Measurements from ENCODE around the gene CACNA1B.
"Not testable (repeated sequence)": the region's sequence is repeated elsewhere in the genome, so short reads cannot be mapped to it uniquely, and the experiment has no call there.

CACNA1B gene

DNA sequence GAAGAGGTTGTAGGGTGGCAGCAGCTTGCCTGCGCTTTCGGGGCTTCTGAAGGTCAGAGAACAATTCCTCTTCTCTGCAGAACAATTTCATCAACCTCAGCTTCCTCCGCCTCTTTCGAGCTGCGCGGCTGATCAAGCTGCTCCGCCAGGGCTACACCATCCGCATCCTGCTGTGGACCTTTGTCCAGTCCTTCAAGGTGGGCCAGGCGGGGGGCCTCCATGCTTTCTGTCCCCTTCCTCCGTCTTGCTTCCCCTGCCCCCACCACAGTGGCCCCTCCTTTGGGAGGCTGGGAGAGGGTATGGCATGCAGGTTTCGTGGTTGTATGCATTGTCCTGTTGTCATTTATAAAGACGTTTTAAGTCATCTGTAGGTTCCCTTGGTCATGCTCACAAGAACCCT lies 195.8 kb downstream of the CACNA1B start:
- DNase-seq (ENCODE audit: low spot score), result no peak

DNA sequence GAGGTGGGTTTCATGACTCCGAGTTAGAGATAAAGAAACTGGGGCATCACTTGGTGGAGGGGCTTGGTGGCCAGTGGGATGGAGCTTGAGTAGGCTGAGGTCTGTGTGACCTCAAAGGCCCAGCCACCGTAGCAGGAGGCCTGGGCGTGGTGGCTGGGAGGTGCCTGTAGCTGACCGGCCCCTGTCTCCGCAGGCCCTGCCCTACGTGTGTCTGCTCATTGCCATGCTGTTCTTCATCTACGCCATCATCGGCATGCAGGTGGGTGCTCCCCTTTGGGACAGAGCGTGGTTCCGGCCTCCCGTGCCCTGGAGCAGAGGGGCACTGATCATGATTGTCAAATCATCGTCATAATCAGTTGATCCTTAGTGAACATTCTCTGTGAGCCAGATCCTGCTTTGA lies 196.2 kb downstream of the CACNA1B start:
- DNase-seq (ENCODE audit: low spot score), result no peak

DNA sequence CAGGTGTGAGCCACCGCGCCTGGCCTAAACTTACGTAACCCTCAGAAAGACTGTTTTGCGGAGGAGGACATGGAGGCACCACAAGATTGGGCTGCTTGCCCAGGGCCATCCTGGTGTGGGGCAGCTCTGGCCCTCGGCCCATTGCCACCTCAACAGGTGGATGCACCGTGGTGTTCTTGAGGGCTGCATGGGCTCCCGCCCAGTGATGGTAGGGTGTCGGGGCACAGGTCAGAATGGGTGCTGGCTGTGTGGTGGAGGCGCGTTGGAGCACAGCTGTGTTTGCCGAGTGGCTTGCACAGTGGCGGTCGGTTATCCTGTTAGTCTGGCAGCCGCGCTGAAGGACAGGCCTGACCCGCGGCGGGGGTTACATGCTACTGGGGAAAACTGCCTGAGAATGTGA lies 196.9 kb downstream of the CACNA1B start:
- DNase-seq (ENCODE audit: low spot score), result no peak

DNA sequence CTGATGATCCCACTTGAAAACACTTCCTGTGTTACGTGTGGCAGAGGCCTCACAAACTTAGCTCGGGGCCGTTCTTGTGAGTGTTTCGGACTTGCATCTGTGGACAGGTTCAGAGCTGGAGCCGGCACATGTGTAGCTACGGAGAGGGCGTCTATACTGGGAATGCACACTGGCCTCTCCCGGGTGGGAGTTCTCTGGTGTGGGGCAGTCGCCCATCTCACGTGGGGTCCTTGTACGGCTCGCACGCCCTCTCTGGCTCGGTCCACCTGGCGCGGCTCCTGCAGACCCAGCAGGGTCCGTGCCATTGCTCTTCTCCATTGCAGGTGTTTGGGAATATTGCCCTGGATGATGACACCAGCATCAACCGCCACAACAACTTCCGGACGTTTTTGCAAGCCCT lies 197.9 kb downstream of the CACNA1B start:
- no peak for DNase-seq (ENCODE audit: low spot score)

DNA sequence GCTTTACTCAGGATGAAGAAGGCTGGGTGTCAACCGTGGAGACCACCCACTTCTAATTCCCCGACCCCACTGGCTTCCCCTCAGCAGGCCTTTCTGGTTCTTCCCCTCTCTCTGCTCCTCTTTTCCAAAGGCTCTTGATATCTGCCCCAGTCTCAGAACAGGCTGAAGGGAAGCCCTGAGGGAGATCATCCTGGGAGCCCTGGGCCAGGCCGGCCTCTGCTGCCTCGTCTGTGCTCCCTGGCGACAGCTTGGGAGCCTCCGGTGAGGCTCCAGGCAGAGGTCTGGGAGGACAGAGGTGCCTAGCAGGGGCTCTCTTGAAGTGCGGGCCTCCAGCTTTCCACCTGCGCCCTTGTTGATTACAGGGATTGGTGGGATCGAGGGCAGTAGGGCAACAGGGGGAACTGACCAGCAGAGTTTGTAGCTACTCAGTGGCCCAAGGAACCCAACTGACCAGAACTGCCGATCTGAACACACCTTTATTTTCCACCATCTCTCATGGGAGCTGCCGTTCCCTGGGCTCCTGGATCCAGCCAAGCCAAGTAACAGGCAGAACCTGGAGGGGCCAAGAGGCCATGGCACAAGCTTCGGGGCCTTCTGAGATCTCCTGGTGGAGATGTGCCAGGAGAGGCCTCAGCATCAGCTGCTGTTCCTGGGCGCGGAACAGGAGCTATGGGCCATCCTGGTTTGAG lies 198.5 kb downstream of the CACNA1B start:
- no peak for DNase-seq (ENCODE audit: low spot score)

DNA sequence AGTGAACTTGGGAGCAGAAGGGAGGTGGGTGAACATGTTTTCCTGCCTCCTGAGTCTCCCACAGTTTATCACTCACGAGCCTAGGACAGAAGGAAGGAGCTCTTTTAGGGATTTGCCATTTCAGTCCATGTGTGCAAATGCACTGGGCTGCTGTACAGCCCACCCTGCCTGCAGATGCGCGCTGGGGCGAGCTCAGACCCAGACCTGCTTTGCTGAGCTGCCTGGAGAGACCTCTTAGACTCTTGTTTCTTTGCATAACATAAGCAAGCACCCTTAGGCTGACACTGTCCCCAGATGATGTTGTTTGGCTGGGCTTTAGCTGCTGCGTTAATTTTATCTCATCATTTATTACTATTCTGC lies 199.0 kb downstream of the CACNA1B start:
- DNase-seq (ENCODE audit: low spot score), result no peak

DNA sequence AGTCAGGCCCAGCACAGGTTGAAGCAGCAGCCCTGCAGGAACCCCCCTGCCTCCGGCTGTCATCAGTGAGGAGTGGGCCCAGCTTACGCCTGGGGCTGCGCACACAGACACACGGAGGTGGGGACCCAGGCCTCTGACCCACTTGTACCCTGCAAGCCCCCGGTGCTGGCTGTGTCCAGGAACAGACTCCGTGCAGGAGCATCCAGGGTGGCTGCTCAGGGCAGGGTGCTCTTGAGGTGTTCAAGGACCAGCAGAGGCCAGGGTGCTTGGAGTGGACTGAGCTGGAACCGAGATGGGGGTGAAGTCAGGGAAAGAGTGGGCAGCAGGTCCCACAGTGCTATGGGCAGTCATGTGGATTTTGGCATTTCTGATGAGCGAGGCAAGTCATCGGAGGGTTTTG lies 199.5 kb downstream of the CACNA1B start:
- no peak for DNase-seq (ENCODE audit: low spot score)

DNA sequence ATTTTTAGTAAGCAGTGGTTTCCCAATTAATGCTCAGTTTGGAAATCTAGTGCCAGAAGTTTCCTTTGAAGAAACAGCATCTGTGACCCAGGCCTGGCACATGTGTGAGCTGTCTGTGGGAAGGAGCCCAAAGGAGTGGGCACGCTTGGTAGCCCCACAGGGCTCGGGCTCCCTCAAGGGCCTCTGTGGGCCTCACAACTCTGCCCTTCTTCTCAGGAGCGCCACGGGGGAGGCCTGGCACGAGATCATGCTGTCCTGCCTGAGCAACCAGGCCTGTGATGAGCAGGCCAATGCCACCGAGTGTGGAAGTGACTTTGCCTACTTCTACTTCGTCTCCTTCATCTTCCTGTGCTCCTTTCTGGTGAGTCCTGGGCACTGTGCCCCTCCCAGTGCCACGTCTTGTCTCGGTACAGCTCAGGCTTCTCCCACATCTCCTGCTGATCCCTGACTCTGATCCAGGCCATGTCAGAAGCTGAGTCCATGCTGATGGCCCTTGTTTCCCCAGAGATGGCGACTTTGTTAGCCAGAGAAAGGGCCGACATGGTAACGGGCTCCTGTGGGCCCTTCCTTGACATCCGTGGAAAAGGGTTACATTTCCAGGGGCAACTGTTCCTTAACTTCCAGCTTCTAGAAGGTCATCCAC lies 200.4 kb downstream of the CACNA1B start:
- DNase-seq (ENCODE audit: low spot score), result no peak

DNA sequence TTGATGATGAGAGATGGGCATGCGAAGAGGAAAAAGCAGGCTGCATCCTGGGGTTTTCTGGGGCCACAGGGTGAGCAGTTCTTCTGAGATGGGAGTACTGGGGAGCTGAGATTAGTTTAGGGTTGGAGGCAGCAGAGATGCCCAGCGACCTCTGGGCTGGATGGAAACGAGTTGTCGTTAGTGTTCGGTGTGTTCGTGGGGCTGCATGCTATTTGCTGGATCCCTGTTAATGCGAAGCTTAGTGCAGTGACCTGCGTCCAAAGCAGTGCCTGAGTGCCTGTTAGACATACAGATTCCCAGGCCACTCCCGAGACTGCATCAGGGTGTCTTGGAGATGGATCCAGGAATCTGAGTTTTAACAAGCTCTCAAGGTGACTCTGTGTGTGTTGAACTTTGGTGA lies 201.3 kb downstream of the CACNA1B start:
- DNase-seq (ENCODE audit: low spot score), result no peak

DNA sequence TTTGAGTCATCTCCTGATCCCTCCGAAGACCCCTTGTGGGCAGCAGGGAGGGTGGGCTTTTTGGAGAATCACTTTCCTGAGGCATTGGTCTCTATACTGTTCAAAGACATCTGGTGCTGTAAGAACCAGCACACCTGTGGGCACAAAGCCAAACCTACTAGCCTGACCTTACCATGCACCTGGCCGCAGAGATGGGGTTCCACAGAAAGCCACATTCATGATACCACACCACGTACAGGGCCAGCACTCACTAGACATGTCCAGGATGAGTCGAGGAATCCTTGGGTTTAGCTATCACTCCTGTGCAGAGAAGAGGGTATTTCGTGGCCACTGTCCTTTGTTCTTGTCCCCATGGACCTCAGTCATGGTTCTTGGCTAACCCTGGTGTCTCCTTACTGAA lies 203.4 kb downstream of the CACNA1B start:
- DNase-seq (ENCODE audit: low spot score), result no peak

DNA sequence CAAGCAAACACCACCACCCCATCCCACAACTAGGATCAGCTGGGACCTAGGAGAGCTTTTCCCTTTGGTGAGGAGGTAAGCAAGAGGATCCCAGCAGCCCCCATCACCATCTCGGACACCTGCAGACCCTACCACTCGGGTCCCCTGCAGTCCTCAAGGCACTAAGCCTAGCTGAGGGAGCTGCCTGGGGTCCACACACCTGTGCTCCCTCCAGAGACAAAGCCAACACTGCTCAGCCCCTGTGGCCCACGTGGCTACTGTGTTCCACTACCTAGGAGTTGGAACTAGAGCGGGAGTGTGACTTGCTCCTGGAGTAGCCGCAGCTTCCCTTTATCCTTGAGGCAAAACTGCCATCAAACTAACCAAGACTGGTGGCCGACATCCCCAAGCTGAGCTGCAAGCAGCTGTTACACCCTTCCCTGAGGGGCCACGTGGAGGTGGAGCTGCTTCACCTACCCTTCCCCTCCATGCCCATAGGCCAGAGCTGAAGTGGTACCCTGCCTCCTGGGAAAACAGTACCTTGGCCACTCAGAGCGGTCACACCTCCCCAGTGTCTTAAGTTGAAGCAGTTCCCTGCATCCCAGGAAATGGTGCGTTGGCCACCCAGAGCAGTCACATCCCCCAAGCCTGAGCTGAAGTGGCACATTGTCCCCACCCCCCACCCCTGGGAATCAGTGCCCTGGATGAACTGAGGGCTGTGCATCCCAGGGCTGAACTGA lies 205.5 kb downstream of the CACNA1B start:
- DNase-seq (ENCODE audit: low spot score), result no peak

DNA sequence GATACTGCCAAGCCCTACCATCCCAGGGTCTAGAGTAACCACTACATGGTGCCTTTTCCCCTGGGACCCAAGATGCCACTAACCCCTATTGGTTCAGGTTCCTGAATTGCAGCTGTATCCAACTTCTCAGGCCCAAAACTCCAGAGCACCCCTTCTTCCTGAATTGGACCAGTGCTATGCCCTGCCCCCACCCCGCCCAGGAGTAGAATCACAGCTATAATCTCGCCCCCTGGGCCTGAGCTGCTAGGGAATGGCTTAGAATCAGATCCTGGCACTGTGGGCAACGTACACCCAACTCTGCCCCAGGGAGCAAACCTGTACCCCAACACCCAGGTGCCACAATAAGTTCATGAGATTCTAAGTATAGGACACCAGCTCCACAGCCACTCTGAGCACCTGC lies 206.3 kb downstream of the CACNA1B start:
- no peak for DNase-seq (ENCODE audit: low spot score)

DNA sequence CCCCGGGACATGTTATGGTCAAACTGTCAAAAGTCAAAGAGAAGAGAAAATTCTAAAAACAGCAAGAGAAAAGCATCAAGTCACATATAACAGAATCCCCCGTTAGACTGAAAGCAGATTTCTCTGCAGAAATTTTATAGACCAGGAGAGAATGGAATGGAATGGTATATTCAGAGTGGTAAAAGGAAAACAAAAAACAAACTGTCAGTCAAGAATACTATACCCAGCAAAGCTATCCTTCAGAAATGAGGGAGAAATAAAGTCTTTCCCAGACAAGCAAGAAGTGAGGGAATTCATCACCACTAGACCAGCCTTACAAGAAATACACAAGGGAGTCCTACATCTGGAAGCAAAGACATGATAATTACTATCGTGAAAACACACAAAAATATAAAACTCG lies 208.0 kb downstream of the CACNA1B start:
- DNase-seq (ENCODE audit: low spot score), result no peak

DNA sequence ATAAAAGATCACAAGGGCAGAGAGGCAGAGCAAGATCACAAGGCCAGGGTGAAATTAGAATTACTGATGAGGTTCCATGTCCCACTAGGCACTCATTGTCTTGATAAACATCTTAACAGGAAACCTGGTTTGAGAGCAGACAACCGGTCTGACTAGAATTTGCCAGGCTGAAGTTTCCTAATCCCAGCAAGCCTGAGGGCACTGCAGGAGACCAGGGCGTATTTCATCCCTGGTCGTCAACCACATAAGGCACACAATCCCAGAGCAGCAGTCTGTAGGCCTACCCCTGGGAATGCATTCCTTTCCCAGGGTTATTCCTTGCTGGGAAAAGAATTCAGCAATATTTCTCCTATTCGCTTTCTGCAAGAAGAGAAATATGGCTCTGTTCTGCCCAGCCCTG lies 214.5 kb downstream of the CACNA1B start:
- not testable (repeated sequence) for DNase-seq (ENCODE audit: low spot score)

DNA sequence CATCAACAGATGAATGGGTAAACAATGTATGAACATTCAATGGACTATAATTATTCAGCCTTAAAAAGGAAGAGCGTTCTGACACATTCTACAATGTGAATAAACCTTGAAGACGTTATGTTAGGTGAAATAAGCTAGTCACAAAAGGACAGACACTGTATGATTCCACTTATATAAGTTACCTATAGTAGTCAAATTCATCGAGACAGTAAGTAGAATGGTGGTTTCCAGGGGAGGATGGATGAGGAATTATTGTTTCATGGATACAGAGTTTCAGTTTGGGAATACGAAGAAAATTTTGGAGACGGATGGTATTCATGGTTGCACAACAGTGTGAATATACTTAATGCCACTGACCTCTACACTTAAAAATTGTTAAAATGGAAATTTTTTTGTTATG lies 216.4 kb downstream of the CACNA1B start:
- DNase-seq (ENCODE audit: low spot score), result no peak

DNA sequence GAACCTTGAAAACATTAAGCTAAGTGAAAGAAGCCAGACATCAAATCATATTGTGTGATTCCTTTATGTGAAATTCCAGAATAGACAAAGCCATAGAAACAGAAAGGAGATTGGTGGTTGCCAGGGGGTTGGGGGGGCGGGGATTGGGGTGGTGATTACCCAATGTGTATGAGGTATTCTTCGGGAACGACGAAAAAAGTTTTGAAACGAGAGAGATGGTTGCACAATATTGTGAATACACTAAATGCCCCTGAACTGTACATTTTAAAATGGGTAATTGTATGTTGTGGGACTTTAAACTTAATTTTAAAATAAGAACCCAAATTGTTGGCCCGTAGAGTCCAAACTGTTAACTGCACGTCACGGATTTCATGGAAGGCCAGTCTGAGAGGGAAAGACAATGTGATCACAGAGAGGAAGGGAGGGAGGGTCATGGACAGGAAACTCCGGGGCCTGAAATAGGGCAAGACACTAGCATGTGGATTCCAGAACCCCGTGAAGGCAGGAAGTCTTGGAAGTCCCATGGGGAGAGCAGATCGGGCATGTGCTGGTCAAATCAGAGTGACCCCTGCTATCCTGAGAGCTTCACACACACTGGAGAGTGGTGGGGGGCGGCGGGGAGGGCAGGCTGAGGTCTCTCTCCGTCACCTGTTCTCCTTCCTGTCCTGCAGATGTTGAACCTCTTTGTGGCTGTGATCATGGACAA lies 218.4 kb downstream of the CACNA1B start:
- no peak for DNase-seq (ENCODE audit: low spot score)

DNA sequence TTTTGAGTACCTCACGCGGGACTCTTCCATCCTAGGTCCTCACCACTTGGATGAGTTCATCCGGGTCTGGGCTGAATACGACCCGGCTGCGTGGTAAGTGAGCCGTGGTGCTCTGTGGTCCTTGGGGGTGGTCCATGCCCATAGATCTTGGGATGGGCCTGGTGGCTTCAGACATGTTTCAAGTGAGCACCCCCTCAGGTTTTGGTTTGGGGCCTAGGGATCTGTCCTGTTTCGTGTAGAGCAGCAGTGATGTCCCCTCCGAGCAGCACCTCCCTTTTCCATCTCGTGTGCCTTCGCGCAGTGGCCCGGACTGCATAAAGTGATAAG lies 218.9 kb downstream of the CACNA1B start:
- DNase-seq (ENCODE audit: low spot score), result no peak

DNA sequence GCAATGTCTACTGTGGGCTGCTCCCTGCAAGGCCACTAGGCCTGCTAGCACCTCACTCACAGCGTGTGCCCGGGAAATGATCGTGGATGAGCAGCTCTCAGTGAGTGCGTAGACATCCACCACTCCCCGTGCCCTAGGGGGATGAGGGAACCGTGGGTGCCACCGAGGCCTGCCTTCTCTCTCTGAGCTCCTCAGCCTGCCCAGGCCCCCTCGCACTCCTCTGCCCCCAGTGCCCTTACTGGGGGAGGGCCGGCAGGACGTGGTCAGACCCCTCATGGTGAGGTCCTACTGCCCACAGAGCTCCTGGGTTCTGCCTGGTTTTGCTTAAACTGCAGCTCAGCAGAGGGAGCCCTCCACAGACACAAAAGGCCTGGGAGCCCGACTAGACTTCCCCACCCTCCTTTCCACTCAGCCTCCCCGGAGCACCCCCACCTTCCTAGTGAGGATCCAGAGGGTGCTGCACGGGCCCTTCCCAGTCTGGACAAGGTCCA lies 220.0 kb downstream of the CACNA1B start:
- DNase-seq (ENCODE audit: low spot score), result no peak

DNA sequence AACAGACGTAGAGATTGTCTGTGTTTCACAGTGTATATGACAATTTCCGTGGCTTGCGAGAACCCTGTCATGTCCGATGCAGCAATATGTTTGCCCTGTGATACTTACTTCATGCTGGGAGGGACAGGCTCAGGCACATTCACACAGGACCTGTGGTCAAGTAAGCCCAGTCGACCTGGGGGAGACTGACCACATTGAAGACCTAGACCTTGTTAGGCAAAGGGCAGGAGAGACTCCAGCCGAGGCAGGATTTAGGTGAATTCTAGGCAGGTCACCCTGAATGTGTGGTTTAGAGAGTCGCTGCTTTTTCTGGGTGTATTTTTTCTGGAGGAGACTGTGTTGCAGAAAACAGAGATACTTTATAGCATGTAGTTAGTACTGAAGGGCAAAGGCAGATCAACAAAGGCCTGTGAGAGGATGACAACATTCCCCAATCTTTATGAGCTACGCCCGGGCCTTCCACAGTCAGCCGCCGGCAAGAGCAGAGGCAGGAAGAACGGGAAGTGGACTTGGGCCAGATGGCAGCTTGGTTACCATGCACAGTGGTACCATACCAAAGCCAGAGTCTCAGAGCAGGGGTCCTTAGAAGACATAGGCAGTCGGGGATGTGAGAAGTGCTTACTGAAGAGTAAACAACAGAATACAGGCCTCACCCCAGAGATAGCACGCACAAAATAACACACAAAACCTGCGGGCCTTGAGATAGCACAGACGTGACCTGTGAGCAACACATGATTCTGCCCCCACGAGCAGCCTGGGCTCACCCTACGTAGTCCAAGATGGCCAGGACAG lies 220.7 kb downstream of the CACNA1B start:
- no peak for DNase-seq (ENCODE audit: low spot score)

DNA sequence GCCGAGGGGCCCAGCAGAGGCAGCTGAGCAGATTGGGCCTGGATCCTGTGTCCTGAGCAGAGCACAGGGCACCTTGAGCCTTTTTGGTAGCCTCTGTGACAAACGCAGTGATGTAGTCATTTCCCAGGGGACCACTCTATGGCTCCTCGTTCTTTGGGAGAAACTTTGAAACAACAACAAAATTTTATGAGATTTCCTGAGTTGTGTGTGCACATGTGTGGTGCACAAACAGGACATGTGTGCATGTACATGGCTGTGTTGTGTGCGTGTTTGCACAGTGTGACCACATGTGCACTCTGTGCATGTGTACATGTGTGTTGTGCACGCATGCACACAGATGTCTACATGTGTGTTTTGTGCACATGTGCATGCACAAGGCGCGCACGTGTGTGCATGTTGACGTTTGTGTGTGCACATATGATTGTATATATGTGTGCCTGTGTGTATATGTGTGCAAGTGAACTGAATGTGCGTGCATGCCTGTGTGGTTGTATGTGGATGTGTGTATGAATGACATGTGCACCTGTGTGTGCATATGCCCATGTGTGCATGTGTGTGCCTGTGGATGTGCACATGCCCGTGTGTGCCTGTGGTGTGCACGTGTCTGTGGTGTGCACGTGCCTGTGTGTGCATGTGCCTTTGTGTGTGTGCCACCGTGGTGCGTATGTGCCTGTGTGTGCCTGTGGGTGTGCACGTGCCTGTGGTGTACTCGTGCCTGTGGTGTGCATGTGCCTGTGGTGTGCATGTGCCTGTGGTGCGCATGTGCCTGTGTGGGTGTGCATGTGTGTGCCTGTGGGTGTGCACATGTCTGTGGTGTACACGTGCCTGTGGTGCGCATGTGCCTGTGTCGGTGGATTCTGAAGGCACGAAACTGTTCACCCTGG lies 221.6 kb downstream of the CACNA1B start:
- no peak for DNase-seq (ENCODE audit: low spot score)

All from hematopoietic multipotent progenitor cell treated with erythropoietin and hydrocortisone succinate and interleukin-3 and kit ligand, for 15 days (in vitro differentiated cells).